ENCODE measurements around the gene CRYBA2. TPM values are rescaled to one million over a fixed set of nuclear protein-coding genes. Genes with fewer than 3 reads are reported as not detected.

The CRYBA2 gene
- total and polyA plus RNA-seq, 2 of the 8 experiments (the other 6 are each of a cell fraction or from before 2014, with no cell fraction given) = not detected

DNA sequence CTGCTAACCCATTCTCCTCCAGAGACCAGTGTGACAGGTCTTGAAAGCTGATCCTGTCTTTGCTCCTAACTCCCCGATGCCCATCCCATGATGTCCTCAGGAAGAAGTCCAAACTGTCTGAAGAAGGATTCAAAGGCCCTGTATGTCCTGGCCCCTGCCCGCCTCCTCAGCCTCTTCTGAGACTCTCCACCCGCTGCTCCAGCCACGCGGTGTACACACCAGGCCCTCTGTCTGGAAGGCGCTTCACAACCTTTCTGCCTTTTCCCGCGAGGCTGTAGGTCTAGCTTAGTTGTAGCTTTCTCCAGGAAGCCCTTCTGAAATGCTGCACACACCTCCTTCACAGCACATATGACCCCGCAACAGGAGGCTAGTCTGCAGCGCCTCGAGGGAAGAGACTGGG is 23.5 kb upstream of the CRYBA2 start (continued):
- TF ChIP-seq SUZ12 (IDR thresholded peaks at IDR 0.05; ENCODE audit: low read length) (no peak), CHD1 (IDR thresholded peaks at IDR 0.05; ENCODE audit: low read depth, low read length) (no peak), FOSL1 (IDR thresholded peaks at IDR 0.05; ENCODE audit: insufficient read depth, low read depth, low read length) (no peak), NANOG (IDR thresholded peaks at IDR 0.05; ENCODE audit: insufficient read depth, low read depth, low read length, poor library complexity, severe bottlenecking) (no peak)
- TF ChIP-seq, protein P1, sequence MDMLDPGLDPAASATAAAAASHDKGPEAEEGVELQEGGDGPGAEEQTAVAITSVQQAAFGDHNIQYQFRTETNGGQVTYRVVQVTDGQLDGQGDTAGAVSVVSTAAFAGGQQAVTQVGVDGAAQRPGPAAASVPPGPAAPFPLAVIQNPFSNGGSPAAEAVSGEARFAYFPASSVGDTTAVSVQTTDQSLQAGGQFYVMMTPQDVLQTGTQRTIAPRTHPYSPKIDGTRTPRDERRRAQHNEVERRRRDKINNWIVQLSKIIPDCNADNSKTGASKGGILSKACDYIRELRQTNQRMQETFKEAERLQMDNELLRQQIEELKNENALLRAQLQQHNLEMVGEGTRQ (IDR thresholded peaks at IDR 0.05; ENCODE audit: low read length) = no peak
